Hematopoietic multipotent progenitor cell treated with erythropoietin and hydrocortisone succinate and interleukin-3 and kit ligand, for 6 days (in vitro differentiated cells): ENCODE measurements around the gene SORCS1.
A peak's percentile ranks its signal among the peaks of the same experiment; 100 is the strongest.

Experiments
- DNase-seq: peaks from one replicate; pipeline ENCODE4 v3.0.0-alpha.2; 2015

SORCS1 gene

DNA sequence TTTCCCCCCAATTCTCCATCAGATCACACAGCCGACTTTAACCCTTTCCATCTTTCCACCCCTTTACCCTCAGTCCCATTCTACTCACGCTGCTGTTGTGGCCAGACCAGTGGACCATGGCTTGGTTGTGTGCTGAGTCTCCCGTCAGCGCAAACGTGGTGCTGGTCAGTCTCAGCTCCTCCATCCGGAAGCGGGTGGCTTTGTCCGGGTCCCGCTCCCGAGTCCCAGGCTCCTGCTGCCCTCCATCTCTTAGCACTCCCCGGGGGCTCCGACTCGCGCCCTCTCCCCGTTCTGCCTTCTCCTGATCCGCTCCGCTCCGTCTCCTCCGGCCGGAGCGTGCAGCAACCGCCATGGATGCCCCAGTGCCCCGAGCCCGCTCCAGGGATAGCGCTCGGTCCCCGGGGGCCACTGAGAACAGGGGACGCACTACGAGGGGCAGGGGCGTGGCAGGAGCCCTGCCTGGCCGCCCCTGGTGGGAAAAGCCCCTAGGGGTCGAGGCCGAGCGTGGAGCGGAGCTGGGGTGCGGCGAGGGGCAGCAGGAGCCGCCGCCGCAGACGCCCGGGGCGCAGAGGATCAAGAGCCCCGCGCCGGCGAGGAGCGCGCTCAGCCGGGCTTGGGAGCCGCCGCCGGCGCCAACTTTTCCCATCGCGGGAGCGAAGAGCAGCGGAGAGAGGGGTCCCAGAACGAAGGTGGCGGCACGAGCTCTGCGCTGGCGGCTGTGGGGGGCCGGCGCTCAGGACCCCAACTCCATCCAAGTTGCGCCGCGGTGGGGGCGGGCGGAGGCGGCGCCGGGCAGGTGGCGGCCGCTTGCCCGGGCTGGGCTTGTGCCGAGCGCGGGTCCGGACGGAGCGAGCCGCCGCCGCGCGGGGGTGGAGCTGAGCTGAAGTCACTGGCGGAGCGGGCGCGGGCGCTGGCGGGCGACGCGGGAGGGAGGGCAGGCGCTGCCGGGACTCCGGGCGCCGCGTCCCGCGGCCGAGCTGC is at the start of gene SORCS1:
Gene SORCS1, minus strand, starts transcription at position 826 of the 981 bp plus-strand sequence.
- DNase-seq: peak; percentile 6

DNA sequence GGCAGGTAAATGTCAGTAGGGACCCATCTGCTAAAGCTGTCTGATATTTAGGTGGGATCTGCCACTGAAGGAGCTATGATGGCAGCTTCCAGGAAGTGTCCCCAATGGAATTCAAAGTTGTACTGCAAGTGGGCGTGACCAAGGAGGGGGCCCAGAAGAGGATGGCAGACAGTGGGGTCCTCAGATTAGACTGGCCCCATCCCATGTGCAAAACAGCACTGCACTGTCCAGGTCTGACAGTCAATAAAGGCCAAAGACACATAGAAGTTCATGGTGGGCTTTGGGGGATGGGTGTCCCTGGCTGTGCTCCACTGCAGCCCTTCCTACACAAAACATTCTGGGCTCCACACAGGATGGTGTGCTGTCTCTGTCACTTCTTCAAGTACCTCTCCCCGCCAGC is 49.8 kb upstream of the SORCS1 start:
- no peak for DNase-seq

DNA sequence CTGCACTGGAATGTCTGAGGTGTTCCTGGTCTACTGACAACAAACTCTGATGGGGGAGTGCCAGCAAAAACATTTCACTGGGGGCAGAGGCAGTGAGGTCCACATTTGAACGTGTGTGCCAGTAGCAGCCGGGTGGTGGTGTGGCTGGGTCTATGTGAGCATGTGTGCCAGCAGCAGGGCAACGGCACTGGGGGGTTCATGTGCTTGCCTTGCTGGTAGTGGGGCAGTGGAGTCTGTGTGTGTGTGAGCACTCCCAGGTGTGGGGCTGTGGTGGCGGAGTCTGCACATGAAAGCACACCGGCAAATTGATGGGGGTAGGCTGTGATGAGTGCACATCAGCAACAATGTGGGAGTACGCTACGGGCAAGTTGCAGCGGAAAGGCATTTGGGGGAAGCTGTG is 49.4 kb upstream of the SORCS1 start:
- no peak for DNase-seq

DNA sequence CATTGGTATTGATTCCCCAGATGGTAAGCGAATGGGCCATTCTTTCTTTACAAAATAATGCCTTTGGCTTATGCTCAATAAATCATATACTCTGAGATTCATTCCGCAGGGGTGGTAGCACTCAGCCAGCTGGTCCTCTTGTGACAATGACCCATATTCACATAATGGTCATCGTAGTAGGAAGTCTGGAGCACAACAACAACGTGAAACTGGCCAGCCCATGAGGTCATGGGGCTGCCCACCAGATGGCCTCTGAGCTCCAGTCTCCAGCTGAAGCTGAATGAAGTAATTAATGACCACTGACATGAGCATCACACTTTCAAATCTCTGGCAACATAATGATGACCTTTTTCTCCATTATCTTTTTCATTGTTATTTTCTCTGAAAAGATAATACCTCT is 42.3 kb upstream of the SORCS1 start:
- DNase-seq: no peak

DNA sequence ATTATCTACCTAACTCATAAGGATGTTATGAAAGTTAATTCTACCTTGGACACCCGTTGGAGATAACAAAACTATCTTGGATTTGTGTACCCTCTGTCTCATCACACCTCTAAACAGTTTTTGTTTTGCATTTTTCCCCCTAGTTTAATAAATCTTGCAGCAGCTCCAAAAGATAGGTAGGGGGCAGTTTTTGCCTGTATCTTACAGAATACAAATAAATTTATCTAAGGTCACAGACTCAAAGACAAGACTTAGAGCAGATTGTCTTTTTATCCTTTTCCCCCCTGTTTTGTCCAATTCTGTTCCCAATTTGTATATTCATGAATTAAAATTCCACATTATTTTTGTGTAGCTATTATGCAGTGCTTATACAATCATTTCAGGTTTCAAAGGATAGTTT is 5.0 kb upstream of the SORCS1 start:
- DNase-seq: no peak

DNA sequence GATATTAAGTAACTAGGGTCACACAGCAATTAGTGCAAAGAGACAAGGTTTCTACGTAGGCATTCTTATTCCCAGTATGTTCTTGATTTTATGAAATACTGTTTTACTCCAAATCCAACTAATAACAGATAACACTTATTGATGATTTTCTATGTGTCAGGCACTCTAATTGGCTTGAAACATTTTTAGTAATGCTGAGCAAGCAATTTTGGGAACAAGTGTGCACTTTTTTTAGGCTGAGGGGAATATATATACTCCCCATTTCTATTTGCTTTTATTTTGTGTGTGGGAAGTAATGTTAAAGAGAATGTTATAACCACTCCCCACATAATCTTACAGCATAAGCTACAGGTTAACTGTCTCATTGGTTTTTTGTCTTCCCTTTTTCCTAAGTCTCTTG is 4.2 kb upstream of the SORCS1 start:
- DNase-seq: no peak

DNA sequence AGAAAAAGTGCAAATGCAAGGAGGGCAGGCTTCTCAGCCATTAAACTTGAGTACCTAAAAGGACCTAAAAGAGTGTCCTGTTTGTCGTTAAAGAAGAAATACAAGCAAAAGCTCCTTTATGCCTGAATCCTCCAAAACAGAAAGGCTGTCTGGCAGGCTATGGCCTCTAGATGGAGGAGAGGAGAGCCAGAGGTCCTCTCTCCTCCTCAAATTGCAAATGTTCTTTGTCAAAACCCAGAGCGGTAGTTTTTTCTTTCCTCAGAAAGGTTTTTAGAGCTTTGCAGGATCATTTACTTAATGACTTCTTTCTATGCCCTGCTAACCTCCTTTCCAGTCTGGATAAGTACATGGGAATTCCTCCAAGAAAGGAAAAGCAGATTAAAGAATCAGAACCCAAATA is 1.9 kb upstream of the SORCS1 start:
- DNase-seq: no peak

DNA sequence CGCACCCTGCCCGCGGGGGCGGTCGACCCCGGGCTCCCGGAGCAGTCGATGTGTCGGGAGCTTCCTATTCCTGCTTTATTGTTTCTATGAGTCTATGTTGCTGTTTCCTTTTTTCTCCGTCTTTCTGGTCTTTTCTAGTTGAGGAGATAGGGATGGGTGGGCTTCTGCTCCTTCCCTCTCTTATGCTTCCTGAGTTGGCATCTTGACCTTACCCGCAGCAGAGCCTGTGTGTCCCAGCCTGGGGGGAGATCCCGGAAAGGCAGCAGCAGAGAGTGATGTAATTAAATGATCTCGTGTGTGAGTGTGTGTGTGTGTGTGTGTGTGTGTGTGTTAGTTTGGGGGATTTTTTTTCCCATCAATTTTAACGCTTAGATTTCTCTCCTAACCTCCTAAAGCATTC is 486 bp upstream of the SORCS1 start:
- DNase-seq: no peak

DNA sequence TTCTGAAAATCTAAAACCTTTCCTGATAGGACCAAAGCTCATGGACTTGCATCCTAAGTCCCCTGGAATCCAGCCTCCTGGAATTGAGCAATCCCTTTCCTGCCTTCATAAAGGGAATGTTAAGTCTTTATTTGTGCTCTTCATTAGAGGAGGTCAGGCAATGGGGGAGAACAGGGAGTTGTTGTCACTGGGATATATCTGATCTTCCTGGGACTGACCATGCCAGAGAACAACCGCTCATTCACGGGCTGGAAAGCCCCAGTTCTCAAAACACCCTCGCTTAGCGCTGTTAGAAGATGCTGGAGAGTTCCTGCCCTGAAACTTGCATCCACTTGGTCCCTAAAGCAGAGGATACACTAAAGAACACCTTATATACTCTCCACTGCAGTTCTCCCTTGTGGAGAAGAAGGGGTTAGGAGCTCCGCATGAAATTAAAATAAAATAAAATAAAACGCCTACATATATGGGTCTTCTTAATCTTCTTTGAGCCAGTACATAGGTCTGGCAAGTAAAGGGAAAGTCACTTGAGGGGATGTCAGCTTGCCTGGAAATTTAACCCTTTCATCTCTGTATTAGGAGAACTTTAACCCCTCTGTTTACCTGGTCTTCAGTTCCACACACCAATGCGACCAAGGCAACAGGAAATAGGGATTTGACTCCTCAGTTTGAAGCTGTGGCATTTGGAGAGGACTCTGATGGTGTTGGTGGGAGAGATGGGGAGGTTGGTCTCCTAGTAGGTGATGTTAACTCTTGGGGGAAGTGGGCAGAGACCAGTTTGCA is 1.2 kb downstream of the SORCS1 start:
- no peak for DNase-seq

DNA sequence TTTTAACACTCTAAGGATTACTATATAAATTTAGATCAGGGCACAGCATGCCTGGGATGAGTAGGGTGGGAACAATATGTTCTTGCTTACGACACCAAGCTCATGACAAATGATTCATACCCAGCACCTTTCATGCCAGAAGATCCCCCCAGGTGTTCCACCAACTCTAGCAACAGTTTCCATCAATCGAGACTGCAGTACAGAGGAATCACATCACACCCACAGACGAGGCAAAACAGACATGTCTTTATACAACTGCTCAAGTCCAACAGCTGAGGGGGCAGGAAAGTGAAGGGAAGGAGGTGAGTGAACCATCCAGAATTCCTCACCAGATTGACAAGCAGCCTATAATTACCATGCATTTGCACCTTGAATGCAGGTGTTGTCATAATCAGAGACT is 3.6 kb downstream of the SORCS1 start:
- no peak for DNase-seq

DNA sequence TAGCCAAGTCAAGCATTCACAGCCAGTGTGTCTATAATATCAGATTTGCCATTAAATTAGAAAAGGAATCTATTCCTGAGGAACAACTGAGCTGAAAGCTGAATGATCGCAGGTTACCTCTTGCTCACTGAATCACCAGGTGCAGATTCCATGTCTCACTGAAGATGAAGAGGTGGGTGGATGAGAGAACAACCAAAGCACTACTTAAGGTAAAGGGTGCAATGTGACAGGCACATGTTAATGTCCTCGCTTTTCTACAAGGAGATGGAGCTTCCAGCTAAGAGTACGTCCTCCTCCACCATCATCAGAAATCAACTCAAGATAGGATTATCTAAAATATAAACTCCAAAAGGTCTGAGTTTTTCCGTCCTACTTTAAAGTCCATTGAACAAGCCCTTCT is 4.6 kb downstream of the SORCS1 start:
- DNase-seq: no peak

DNA sequence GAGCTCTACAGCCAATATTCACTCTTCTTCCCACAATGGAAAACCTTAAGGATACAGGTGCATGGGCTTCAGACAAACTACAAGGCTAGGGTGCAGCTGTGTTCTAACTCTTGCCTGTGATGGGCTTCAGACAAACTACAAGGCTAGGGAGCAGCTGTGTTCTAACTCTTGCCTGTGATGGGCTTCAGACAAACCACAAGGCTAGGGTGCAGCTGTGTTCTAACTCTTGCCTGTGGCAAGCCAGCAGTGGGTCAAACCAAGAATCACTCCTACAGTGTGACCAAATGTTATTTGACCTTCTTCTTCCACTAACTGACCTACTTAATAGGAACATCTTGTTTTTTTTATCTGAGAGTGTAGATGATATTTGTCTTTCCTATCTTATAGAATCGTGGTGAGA is 7.4 kb downstream of the SORCS1 start:
- no peak for DNase-seq

DNA sequence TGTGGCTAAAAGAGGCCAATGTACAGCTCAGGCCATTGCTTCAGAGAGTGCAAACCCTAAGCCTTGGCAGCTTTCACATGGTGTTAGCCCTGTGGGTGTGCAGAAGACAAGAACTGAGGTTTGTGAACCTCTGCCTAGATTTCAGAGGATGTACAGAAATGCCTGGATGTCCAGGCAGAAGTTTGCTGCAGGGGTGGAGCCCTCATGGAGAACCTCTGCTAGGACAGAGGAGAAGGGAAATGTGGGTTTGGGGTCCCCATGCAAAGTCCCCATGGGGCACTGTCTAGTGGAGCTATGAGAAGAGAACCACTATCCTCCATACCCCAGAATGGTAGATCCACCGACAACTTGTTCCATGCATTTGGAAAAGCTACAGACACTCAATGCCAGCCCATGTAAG is 12.4 kb downstream of the SORCS1 start:
- no peak for DNase-seq

DNA sequence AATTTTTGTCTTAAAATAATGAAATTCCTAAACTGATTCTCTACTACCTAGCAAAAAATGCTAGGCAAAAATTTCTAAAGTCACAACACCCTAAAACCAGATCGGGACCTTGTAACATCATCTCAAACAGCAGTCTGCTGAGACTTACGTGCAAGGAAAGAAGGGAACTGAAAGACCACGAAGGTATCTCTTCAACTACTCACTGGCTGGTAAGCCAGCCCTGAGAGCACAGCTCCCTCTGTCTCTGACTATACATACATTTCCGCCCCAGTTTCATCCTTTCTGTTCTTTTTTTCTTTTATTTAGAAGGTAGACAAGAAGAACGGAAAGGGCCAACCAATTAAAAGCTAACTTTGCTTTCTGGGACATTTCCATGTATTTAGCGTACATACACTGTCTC is 15.6 kb downstream of the SORCS1 start:
- DNase-seq: no peak

DNA sequence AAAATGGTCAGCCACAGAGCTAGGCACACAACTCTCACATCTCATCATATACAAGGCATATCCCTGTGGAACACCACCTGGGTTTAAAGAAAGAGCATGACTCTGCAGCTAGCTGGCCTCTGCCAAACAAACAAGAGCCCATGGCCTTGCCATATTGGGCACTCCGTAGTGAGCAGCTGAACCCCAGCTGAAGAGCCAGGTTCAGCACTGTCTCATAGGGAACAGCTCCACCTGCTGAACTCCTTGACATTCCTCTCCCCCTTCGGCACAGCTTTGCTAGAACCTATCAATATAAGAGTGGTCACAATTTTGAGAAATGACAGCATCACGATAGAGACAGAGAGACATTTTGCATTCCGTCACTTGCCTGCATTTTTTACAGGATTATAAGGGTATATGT is 20.0 kb downstream of the SORCS1 start:
- peak; percentile 11 for DNase-seq

DNA sequence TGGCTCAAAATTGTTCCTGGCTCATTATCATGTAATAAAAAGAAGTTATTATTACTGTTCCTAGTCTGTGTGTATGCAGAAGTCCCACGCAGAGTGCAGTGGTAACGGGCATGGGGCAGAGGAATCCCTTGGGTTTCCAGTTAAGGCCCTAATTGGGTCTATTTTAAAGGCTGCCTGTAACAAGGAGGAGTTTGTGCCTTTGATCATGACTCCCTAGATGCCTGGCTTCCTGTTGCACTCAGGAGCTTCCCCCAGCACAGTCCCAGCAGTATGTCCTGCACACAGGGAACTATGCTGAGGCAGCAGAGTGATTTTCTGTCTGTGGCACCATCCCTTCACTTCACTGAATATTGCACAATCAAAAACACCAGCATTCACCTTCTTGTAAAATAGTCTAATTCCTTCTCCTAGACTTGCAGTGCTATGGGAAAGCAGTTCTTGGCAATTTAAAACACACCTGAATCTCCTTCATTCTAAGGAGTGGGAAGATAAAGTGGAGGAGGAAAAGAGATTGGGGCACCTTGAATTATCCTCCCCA is 22.9 kb downstream of the SORCS1 start:
- DNase-seq: no peak

DNA sequence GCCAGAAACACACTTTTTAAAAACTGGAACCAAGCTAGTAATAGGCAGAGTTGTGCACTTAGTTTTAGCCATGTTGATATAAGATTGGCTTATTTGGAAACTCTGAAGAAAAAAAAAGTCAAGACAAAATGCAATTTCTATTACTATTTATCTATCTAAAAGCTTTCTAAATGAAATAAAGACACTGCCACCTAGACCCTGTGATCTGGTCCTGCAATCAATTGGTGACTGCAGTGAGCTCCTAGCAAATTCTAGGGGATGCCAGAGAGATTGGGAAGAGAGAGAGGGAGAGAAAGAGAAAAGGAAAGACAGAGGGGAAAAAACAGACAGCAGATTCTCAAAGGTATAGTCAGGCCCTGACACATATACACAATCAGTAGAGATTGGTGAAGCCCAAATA is 25.3 kb downstream of the SORCS1 start:
- no peak for DNase-seq

DNA sequence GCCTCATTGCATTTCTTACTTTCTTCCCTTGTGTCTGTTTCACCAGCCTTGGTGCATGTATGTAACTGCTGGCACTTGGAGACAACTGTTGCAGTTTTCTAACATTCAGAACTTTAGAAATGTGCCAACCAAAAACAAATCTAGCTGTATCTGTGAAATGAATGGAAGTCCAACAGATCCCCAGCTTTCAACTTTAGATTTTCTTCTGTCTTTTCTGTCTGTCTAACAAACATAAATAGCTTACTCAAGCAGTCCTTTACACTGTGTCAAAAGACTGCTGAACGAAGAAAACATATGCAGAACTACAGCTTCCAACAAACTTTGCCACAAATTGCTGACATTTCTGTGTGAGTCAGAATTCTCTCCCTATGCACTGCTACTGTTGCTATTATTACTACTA is 30.9 kb downstream of the SORCS1 start:
- no peak for DNase-seq

DNA sequence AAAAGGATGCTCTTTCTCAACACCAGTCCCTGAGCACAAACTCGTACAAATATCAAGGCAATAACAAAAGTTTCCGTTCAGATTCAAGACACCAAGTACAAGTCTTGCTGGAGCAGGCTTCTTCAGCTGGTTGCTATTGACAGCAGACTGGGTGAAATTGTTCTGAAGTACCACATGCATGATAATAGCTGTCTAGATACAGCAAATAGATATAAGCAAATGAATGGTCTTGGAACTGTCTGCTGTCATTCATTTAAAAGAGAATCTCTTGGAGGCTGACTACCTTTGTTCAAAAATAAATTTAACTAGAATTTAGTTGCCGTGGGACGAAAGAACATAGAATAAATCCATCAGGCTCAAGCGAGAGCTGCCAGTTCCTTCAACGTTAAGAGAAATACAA is 35.5 kb downstream of the SORCS1 start:
- no peak for DNase-seq

DNA sequence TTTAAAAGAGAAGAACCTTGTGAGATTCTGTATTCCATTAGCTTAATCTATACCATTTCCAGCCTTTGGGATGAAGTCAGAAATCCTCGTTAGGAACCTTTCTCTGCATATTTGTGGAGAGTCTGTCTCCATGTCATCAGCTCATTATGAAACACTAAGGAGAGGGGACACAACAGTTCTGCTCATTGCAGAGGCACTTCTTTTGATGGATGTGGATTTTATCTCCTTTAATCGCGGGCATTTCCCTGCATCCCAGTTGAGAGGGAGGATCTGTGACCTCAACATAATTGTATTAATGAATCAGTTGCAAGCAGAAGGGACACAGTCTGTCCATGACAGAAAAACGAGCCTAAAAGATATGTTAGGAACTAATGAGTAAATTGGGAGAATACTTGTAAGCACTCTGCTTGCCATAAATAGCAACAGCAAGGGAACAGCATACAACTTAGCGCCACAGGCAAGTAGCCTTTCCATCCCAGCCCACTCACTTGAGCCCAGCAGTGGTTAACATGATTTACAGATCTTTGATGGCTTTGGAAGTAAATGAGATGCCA is 37.9 kb downstream of the SORCS1 start:
- DNase-seq: no peak

DNA sequence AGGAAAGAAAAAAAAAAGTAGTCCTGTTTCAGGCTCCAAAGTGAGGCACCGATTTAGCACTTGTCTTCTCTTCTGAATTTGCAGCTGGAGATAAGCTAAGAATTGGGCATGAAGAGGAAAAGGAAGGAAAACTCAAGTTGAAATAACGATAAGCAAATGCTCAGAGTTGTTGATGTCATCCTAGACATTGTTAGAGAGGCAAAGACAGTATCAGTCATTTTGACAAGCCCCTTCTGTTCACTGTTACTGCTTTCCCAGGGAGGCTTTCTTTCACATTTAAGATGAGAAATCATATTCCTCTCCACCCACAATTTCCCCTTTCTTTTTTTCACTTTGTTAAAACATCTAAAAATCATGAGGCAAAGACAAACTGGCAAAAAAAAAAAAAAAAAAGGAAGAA is 41.8 kb downstream of the SORCS1 start:
- DNase-seq: no peak

DNA sequence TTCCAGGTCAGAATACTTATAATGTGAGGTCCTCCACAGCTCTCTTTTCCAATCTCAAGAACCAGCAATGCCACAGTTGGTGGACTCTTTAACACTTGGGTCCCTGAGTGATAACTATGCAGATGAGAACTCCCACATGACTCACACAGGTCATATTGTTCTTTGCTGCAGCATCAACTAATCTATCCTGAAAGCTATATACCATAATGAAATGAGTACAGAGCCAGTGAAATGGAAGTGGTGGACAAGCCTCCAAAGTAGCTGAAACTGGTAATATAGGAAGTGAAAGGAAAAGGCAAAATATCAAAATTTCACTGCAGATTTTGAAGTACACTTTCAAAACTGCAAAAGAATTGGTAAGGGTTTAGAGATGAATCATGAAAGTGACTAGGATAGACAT is 45.6 kb downstream of the SORCS1 start:
- no peak for DNase-seq

DNA sequence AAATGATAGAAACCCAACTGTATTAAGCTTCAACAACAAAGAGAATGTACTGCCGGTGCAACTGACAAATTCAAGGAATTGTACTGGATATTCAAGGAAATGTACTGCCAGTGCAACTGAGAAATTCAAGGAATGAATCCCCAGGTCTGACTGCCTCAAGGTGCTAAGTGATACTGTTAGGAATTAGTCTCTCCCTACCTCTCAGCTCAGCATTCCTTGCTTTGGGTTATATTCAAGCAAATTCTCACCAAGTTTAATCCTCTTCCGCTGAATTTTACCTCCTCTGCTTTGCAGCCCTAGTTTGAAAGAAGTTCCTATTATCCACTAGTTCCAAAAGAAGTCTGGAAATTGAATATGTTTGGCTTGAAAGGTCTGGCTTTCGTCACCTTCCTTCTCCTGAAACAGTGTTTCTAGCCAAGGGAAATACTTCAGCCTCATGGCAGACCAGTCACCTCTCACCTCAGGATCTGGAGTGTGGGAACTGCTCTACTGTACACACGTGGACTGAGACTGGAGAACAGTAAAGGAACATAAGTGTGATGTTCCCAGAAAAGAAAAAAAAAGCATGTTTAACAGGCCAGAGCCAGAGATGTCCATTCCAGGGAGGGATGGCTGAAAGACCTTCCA is 60.4 kb downstream of the SORCS1 start:
- DNase-seq: no peak
